Endothelial cell (in vitro differentiated cells): ENCODE measurements around the gene SH3RF1. TPM values are rescaled to one million over a fixed set of nuclear protein-coding genes. Genes with fewer than 3 reads are reported as not detected.
"Not testable (repeated sequence)": the region's sequence is repeated elsewhere in the genome, so short reads cannot be mapped to it uniquely, and the experiment has no call there.

ENCODE experiments used
- DNase-seq: peaks from one replicate; pipeline ENCODE4 v3.0.0; 2021; ENCODE audit warnings: low spot score
- H3K27ac Mint-ChIP-seq: one replicate; pipeline ENCODE4 v1.8.0; 2021; ENCODE audit warnings: mixed read lengths, inconsistent platforms; ENCODE audit not compliant: unreplicated experiment
- H3K27me3 Mint-ChIP-seq: one replicate; pipeline ENCODE4 v1.8.0; 2021; ENCODE audit warnings: mild to moderate bottlenecking, moderate library complexity, mixed read lengths, inconsistent platforms; ENCODE audit not compliant: unreplicated experiment
- H3K36me3 Mint-ChIP-seq: one replicate; pipeline ENCODE4 v1.8.0; 2021; ENCODE audit warnings: mild to moderate bottlenecking, low read depth, mixed read lengths, inconsistent platforms; ENCODE audit not compliant: unreplicated experiment
- H3K4me1 Mint-ChIP-seq: one replicate; pipeline ENCODE4 v1.8.0; 2021; ENCODE audit warnings: mild to moderate bottlenecking, mixed read lengths, inconsistent platforms; ENCODE audit not compliant: unreplicated experiment
- H3K4me3 Mint-ChIP-seq: one replicate; pipeline ENCODE4 v1.8.0; 2021; ENCODE audit warnings: mild to moderate bottlenecking, mixed read lengths, inconsistent platforms; ENCODE audit not compliant: unreplicated experiment
- H3K9me3 Mint-ChIP-seq: one replicate; pipeline ENCODE4 v1.8.0; 2021; ENCODE audit warnings: mixed read lengths, inconsistent platforms; ENCODE audit not compliant: unreplicated experiment
- total RNA-seq: library from RNA; stranded (reverse); fragmentation: NEBNext Ultra II Directional; extraction: Animal tissue kit (Norgen Biotek cat#: 25700); gene quantifications from one replicate; pipeline ENCODE4 v1.2.1, GENCODE V29; 2021; ENCODE audit not compliant: unreplicated experiment
- TF ChIP-seq, protein P1 (sequence below): fragments of 200-600 bp; sonication (generic); IDR thresholded peaks from one replicate; pipeline ENCODE4 v1.5.0; 2021; ENCODE audit warnings: antibody characterized with exemption; ENCODE audit not compliant: unreplicated experiment

Gene SH3RF1
- total RNA-seq, 1 donor from 2014 or later, result 23.5 TPM

DNA sequence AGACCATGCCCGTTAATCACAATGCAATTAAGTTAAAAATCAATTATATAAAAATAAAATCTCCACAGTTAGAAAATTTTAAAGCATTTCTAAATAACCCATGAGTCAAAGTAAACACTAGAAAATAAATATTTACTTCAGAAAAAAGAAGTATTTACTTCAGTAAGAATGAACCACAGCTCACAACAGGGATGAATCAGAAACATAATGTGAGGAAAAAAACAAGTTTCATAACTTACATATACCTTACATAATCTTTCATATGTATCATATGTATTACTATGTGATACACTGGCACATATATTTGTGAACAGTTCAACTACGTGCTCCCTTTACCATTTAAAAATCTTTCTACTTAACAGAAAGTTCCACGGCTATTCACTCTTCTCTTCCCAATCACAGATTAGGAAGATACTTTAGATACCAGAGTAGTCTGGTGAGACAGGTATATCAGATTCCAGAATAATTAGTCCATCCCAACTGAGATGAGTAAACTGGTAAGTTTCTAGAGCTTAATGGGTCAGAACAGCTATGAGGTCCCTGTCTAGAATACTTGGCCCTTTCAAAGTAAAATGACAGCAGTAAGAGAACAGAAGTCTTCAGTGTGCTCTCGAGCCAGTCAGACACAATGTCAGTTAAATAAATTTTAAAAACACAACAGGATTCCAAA is 70.3 kb downstream of the SH3RF1 start:
- no peaks in the 10 kb centered on the region for H3K27me3 Mint-ChIP-seq
- H3K4me3 Mint-ChIP-seq, result no peak overlapping the region
- no peaks in the 10 kb centered on the region for H3K9me3 Mint-ChIP-seq
- H3K4me1 Mint-ChIP-seq, result peaks cover 17% of the 10 kb centered on the region
- no peaks in the 10 kb centered on the region for H3K36me3 Mint-ChIP-seq
- no peak overlapping the region for H3K27ac Mint-ChIP-seq
- no peak for DNase-seq
- TF ChIP-seq, protein P1, sequence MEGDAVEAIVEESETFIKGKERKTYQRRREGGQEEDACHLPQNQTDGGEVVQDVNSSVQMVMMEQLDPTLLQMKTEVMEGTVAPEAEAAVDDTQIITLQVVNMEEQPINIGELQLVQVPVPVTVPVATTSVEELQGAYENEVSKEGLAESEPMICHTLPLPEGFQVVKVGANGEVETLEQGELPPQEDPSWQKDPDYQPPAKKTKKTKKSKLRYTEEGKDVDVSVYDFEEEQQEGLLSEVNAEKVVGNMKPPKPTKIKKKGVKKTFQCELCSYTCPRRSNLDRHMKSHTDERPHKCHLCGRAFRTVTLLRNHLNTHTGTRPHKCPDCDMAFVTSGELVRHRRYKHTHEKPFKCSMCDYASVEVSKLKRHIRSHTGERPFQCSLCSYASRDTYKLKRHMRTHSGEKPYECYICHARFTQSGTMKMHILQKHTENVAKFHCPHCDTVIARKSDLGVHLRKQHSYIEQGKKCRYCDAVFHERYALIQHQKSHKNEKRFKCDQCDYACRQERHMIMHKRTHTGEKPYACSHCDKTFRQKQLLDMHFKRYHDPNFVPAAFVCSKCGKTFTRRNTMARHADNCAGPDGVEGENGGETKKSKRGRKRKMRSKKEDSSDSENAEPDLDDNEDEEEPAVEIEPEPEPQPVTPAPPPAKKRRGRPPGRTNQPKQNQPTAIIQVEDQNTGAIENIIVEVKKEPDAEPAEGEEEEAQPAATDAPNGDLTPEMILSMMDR, result no peak

DNA sequence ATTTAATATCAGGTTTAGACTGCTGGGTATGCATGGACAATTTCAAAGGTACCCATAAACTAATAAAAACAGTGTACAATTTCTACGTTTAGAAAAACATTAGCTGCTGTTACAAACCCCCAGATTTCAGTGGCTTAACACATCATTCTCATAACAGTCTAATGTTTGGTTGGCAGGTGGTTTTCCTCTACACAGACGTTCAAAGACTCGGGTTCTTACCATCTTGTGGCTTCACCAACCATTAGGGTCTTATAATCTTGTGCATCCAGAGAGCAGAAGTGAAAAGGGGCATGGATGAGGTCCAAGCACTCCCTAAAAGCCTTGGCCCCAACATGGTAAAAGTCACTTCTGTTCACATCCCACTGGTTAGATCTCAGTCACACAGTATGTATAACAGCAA is 71.6 kb downstream of the SH3RF1 start:
- H3K27me3 Mint-ChIP-seq, result no peaks in the 10 kb centered on the region
- no peaks in the 10 kb centered on the region for H3K9me3 Mint-ChIP-seq
- no peak overlapping the region for H3K27ac Mint-ChIP-seq
- H3K4me3 Mint-ChIP-seq, result no peak overlapping the region
- TF ChIP-seq, protein P1, result no peak
- H3K36me3 Mint-ChIP-seq, result no peaks in the 10 kb centered on the region
- peaks cover 17% of the 10 kb centered on the region for H3K4me1 Mint-ChIP-seq
- DNase-seq, result no peak

DNA sequence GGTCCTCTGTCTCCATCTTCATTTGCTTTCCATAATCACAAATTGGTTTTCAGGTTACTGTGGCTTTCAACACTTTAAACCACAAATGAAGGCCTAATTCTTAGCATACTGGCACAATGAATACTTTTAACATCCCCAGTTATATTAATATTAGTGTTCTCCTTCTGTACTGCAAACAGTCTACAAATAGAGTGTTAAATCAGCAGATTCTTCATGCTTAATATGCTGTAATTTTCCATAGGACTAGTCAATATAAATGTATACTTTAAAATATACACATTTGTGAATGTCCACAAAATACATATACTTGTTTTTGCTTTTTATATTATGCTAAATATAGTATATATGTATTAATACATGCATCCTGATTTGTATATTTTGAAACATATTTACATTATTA is 72.6 kb downstream of the SH3RF1 start:
- no peak for DNase-seq
- H3K9me3 Mint-ChIP-seq, result no peaks in the 10 kb centered on the region
- H3K4me3 Mint-ChIP-seq, result no peak overlapping the region
- H3K36me3 Mint-ChIP-seq, result no peaks in the 10 kb centered on the region
- TF ChIP-seq, protein P1, result no peak
- H3K27ac Mint-ChIP-seq, result no peak overlapping the region
- H3K4me1 Mint-ChIP-seq, result peaks cover 17% of the 10 kb centered on the region
- no peaks in the 10 kb centered on the region for H3K27me3 Mint-ChIP-seq

DNA sequence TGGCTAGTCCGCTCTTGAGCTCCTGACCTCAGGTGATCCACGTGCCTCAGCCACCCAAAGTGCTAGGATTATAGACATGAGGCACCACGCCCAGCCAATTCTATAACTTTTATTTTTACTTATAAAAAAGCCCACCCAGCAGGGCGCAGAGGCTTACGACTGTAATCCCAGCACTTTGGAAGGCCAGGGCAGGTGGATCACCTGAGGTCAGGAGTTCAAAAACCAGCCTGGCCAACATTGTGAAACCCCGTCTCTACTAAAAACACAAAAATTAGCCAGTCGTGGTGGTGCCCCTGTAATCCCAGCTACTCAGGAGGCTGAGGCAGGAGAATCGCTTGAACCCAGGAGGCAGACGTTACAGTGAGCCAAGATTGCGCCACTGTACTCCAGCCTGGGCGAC is 73.5 kb downstream of the SH3RF1 start:
- H3K27me3 Mint-ChIP-seq, H3K9me3 Mint-ChIP-seq, H3K27ac Mint-ChIP-seq, H3K4me3 Mint-ChIP-seq, H3K36me3 Mint-ChIP-seq, DNase-seq: not testable (repeated sequence)
- H3K4me1 Mint-ChIP-seq, result peaks cover 16% of the 10 kb centered on the region

DNA sequence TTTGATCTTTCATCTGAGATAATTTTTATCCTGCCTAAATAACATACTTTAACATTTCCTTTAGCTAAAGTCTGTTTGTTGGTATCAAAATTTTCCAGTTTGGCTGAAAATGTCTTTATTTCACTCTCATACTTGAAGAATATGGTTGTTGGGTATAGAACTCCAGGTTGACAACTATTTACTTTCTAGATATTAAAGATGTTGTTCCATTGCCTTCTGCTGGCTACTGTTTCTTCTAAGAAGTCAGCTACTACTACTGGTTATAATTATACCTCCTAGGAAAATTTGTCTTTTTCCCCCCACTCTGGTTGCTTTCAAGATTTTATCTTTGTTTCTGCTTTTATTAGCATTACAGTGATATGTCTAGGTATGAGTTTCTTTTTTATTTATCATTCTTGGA is 75.7 kb downstream of the SH3RF1 start:
- Mint-ChIP-seq H3K27ac (no peak overlapping the region), H3K4me3 (no peak overlapping the region), H3K9me3 (no peaks in the 10 kb centered on the region), H3K27me3 (no peaks in the 10 kb centered on the region), H3K36me3 (no peaks in the 10 kb centered on the region), H3K4me1 (peaks cover 12% of the 10 kb centered on the region)
- no peak for DNase-seq
- TF ChIP-seq, protein P1, result no peak

DNA sequence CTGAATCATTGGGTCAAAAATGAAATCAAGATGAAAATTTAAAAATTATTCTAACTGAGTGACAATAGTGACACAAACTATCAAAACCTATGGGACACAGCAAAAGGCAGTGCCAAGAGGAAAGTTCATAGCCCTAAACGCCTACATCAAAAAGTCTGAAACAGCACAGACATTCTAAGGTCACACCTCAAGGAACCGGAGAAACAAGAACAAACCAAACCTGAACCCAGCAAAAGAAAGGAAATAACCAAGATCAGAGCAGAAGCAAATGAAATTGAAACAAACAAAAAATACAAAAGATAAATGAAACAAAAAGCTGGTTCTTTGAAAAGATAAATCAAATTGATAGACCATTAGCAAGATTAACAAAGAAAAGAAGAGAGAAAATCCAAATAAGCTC is 80.8 kb downstream of the SH3RF1 start:
- H3K4me1 Mint-ChIP-seq, result peaks cover 29% of the 10 kb centered on the region
- not testable (repeated sequence) for H3K36me3 Mint-ChIP-seq, DNase-seq, H3K9me3 Mint-ChIP-seq, H3K27ac Mint-ChIP-seq, H3K27me3 Mint-ChIP-seq, H3K4me3 Mint-ChIP-seq
